Neural crest cell (in vitro differentiated cells): ENCODE results near the gene DNAH11. TPM values are rescaled to one million over a fixed set of nuclear protein-coding genes. Genes with fewer than 3 reads are reported as not detected.

Experiments
- DNase-seq: peaks from one replicate; pipeline ENCODE4 v3.0.0; 2021; ENCODE audit warnings: low read depth, mixed read lengths, low spot score
- H3K27ac Mint-ChIP-seq: one replicate; pipeline ENCODE4 v1.8.0; 2021; ENCODE audit warnings: mild to moderate bottlenecking, mixed read lengths; ENCODE audit not compliant: unreplicated experiment
- H3K27me3 Mint-ChIP-seq: 2 replicates; pipeline ENCODE4 v1.8.0; 2021; ENCODE audit warnings: low read depth, mild to moderate bottlenecking, mixed read lengths
- H3K36me3 Mint-ChIP-seq: 2 replicates; pipeline ENCODE4 v1.8.0; 2021; ENCODE audit warnings: low read depth, mild to moderate bottlenecking, mixed read lengths
- H3K4me1 Mint-ChIP-seq: 2 replicates; pipeline ENCODE4 v1.8.0; 2021; ENCODE audit warnings: mixed read lengths
- H3K4me3 Mint-ChIP-seq: one replicate; pipeline ENCODE4 v1.8.0; 2021; ENCODE audit warnings: mild to moderate bottlenecking, mixed read lengths
- H3K9me3 Mint-ChIP-seq: 2 replicates; pipeline ENCODE4 v1.8.0; 2021; ENCODE audit warnings: mixed read lengths
- CTCF ChIP-seq: fragments of 200-600 bp; sonication (generic); conservative IDR thresholded peaks from 2 replicates; pipeline ENCODE4 v1.5.0; 2021; ENCODE audit warnings: antibody characterized with exemption, mild to moderate bottlenecking
- total RNA-seq: library from RNA; stranded (reverse); gene quantifications from 2 replicates; pipeline ENCODE4 v1.2.1, GENCODE V29; 2021

DNAH11 gene
- total RNA-seq, 1 donor from 2014 or later = 0.63 TPM

GRCh38 chr7:21941611-21942141, 398.8 kb downstream of the DNAH11 start:
- H3K36me3 Mint-ChIP-seq = peaks cover 23% of the 10 kb centered on the region
- H3K9me3 Mint-ChIP-seq = peaks cover 7% of the 10 kb centered on the region
- peaks cover under 1% of the 10 kb centered on the region for H3K27me3 Mint-ChIP-seq
- no peak for DNase-seq
- H3K4me1 Mint-ChIP-seq = peaks cover 52% of the 10 kb centered on the region
- H3K4me3 Mint-ChIP-seq = peak overlapping the region; percentile 8
- no peak overlapping the region for H3K27ac Mint-ChIP-seq
- TF ChIP-seq CTCF = no peak

GRCh38 chr7:21942955-21943354, 400.1 kb downstream of the DNAH11 start:
- no peak overlapping the region for H3K27ac Mint-ChIP-seq
- TF ChIP-seq CTCF = no peak
- peak overlapping the region; percentile 95 for H3K4me3 Mint-ChIP-seq
- H3K4me1 Mint-ChIP-seq = peaks cover 52% of the 10 kb centered on the region
- H3K9me3 Mint-ChIP-seq = peaks cover 4% of the 10 kb centered on the region
- peaks cover 7% of the 10 kb centered on the region for H3K27me3 Mint-ChIP-seq
- DNase-seq = no peak
- H3K36me3 Mint-ChIP-seq = peaks cover 14% of the 10 kb centered on the region

GRCh38 chr7:21943436-21943835, 400.6 kb downstream of the DNAH11 start:
- peaks cover 9% of the 10 kb centered on the region for H3K36me3 Mint-ChIP-seq
- peak overlapping the region; percentile 95 for H3K4me3 Mint-ChIP-seq
- no peak overlapping the region for H3K27ac Mint-ChIP-seq
- H3K9me3 Mint-ChIP-seq = no peaks in the 10 kb centered on the region
- peaks cover 52% of the 10 kb centered on the region for H3K4me1 Mint-ChIP-seq
- DNase-seq = no peak
- H3K27me3 Mint-ChIP-seq = peaks cover 7% of the 10 kb centered on the region
- TF ChIP-seq CTCF = no peak

GRCh38 chr7:21944616-21945453, 402.0 kb downstream of the DNAH11 start:
- H3K9me3 Mint-ChIP-seq = no peaks in the 10 kb centered on the region
- peaks cover 53% of the 10 kb centered on the region for H3K4me1 Mint-ChIP-seq
- no peak for TF ChIP-seq CTCF
- peaks cover 2% of the 10 kb centered on the region for H3K36me3 Mint-ChIP-seq
- H3K27me3 Mint-ChIP-seq = peaks cover 7% of the 10 kb centered on the region
- no peak overlapping the region for H3K27ac Mint-ChIP-seq
- no peak for DNase-seq
- peak overlapping the region; percentile 95 for H3K4me3 Mint-ChIP-seq

- peaks cover 51% of the 10 kb centered on the region for H3K4me1 Mint-ChIP-seq
- TF ChIP-seq CTCF = no peak
- H3K9me3 Mint-ChIP-seq = no peaks in the 10 kb centered on the region
- H3K27me3 Mint-ChIP-seq = peaks cover 7% of the 10 kb centered on the region
- peak within 1 kb of the TSS; percentile 95 for H3K4me3 Mint-ChIP-seq
- peak; percentile 65 for DNase-seq
- peak within 1 kb of the TSS; percentile 99 for H3K27ac Mint-ChIP-seq
- H3K36me3 Mint-ChIP-seq = no peaks in the 10 kb centered on the region
These were observed 402.8 kb downstream of the DNAH11 start, which contains the start of gene CDCA7L for GRCh38 chr7:21945454-21946221. Gene CDCA7L (minus strand): TSS chr7:21945899. CDS start chr7:21945804, 95 bp downstream.
